ENCODE measurements around the gene LOXL1. TPM values are rescaled to one million over a fixed set of nuclear protein-coding genes. Genes with fewer than 3 reads are reported as not detected.

The LOXL1 gene
- total and polyA plus RNA-seq, 10 of the 15 experiments (the other 5 are each of a cell fraction or from before 2014, with no cell fraction given), result 0.07 to 0.15 TPM; not detected in 8

- Histone ChIP-seq H4K20me1 (ENCODE audit: control insufficient read depth, insufficient read depth) (no peaks in the 10 kb centered on the region), H3K79me2 (ENCODE audit: control insufficient read depth, insufficient read depth, low read length) (no peaks in the 10 kb centered on the region), H2AFZ (ENCODE audit: control insufficient read depth, low read depth, low read length) (no peak overlapping the region), H3K4me1 (ENCODE audit: control insufficient read depth, insufficient read depth, low read length) (no peaks in the 10 kb centered on the region), H3K9ac (ENCODE audit: control insufficient read depth, insufficient read depth, low read length) (no peak overlapping the region), H3K36me3 (ENCODE audit: control insufficient read depth in 2 of 2, insufficient read depth in 2 of 2, low read length in 1 of 2) (no peaks in the 10 kb centered on the region), H3K9me3 (replicated peaks; ENCODE audit: control insufficient read depth, insufficient read depth, low read length) (no peaks in the 10 kb centered on the region; the same call in 2 of the 3 replicates), H3K27me3 (replicated peaks in 1 of 2; ENCODE audit: control insufficient read depth in 2 of 2, insufficient read depth in 2 of 2, low read length in 1 of 2) (peaks cover 0 to 2% of the 10 kb centered on the region in 2 experiments; a peak in 1 of 4 replicates), H3K4me3 (no peak overlapping the region), H3K4me2 (ENCODE audit: control insufficient read depth, insufficient read depth) (no peak overlapping the region), H3K27ac (ENCODE audit: control insufficient read depth, insufficient read depth) (no peak overlapping the region)
- intact Hi-C loops (cut with micrococcal nuclease; ENCODE audit: unreplicated experiment), result no loop called here
- ChIA-PET SMC1A (ENCODE audit: uncharacterized antibody, unreplicated experiment) (interaction anchor here (1.1 kb wide), 1 partner anchor 14 kb away, joined by 4 read pairs; the partner anchor contains the start of gene TBC1D21), CTCF (interaction anchor here (1.0 to 2.0 kb wide), 3 partner anchors 10 to 20 kb away, joined by 3 to 7 read pairs (median 6); no protein-coding TSS in a partner anchor), RAD21 (ENCODE audit: unreplicated experiment) (no interaction called here), POLR2A (no interaction called here)
- no peak for FAIRE-seq
- DNase-seq (ENCODE audit: low read depth, low spot score), result no peak
- no peak for TF ChIP-seq MEF2A (IDR thresholded peaks at IDR 0.05; ENCODE audit: insufficient read depth, low read depth, low read length)
- no peak for TF ChIP-seq CBX5 (IDR thresholded peaks at IDR 0.05; ENCODE audit: low read depth)
- TF ChIP-seq CEBPZ (IDR thresholded peaks at IDR 0.05; ENCODE audit: low read depth, low read length), result no peak
- no peak for TF ChIP-seq MAX (IDR thresholded peaks at IDR 0.05; ENCODE audit: low read depth, low read length)
- no peak for TF ChIP-seq CEBPB (IDR thresholded peaks at IDR 0.05; ENCODE audit: borderline replicate concordance in 1 of 2, low read depth in 2 of 2, low read length in 2 of 2)
- TF ChIP-seq RBBP5 (conservative IDR thresholded peaks at IDR 0.05), result no peak
- no peak for TF ChIP-seq BCL3 (IDR thresholded peaks at IDR 0.05; ENCODE audit: borderline replicate concordance, insufficient read depth, low read depth, low read length, poor library complexity, severe bottlenecking)
- no peak for TF ChIP-seq PML (IDR thresholded peaks at IDR 0.05; ENCODE audit: low read length)
- TF ChIP-seq PAX5 (IDR thresholded peaks at IDR 0.05; ENCODE audit: borderline replicate concordance, low read depth, low read length), result no peak
- TF ChIP-seq CTCF (IDR thresholded peaks at IDR 0.05 in 2 of 3, conservative IDR thresholded peaks at IDR 0.05 in 1 of 3; ENCODE audit: control insufficient read depth in 2 of 3, extremely low read depth in 1 of 3, insufficient read depth in 1 of 3, low read depth in 3 of 3, low read length in 3 of 3), result no peak
- TF ChIP-seq BACH1 (IDR thresholded peaks at IDR 0.05; ENCODE audit: borderline replicate concordance), result no peak
- no peak for TF ChIP-seq HSF1 (IDR thresholded peaks at IDR 0.05; ENCODE audit: low read depth, low read length)
- no peak for TF ChIP-seq RELA (IDR thresholded peaks at IDR 0.05; ENCODE audit: borderline replicate concordance, partially characterized antibody)
- TF ChIP-seq PKNOX1 (IDR thresholded peaks at IDR 0.05), result no peak
- in situ Hi-C loops (cut with MboI), result no loop called here
- no TSS peak for BruUV-seq (replicated peaks)
- ATAC-seq, result no peak
- 9% methylated on average over 7 of the region's 7 CpGs for WGBS (ENCODE audit: insufficient coverage, insufficient replicate concordance, low lambda C conversion rate, missing lambda C conversion rate)
These were observed 38.8 kb upstream of the LOXL1 start for GRCh38 chr15:73887481-73887880.
